ENCODE results near the gene CNTNAP2. TPM values are rescaled to one million over a fixed set of nuclear protein-coding genes. Genes with fewer than 3 reads are reported as not detected.
A peak's percentile ranks its signal among the peaks of the same experiment; 100 is the strongest.

The CNTNAP2 gene
- polyA plus RNA-seq, 4 donors, result 0.54 to 10.1 (median 2.6) TPM

GRCh38 chr7:147197006-147197405, 1080.4 kb downstream of the CNTNAP2 start:
- Histone ChIP-seq H3K9me3 (ENCODE audit: control insufficient read depth in 2 of 2, insufficient read depth in 1 of 2, low read depth in 1 of 2, low read length in 1 of 2) (no peaks in the 10 kb centered on the region), H3K4me1 (ENCODE audit: control insufficient read depth in 3 of 3, insufficient read depth in 2 of 3, low read depth in 1 of 3, low read length in 2 of 3) (no peaks in the 10 kb centered on the region), H3K4me3 (ENCODE audit: low read depth in 1 of 3, low read length in 3 of 3) (no peak overlapping the region), H3K36me3 (ENCODE audit: control insufficient read depth in 3 of 3, insufficient read depth in 2 of 3, low read depth in 1 of 3, low read length in 3 of 3) (no peaks in the 10 kb centered on the region), H3K27ac (ENCODE audit: low read depth in 1 of 3, low read length in 2 of 3) (no peak overlapping the region), H3K27me3 (ENCODE audit: control insufficient read depth in 3 of 3, insufficient read depth in 3 of 3, low read length in 3 of 3) (no peaks in the 10 kb centered on the region)
- WGBS, 3 donors, result 75 to 89% (median 82%) methylated on average over 7 of the region's 7 CpGs
- no peak for DNase-seq
- FAIRE-seq, result no peak

GRCh38 chr7:147199868-147200267, 1083.3 kb downstream of the CNTNAP2 start:
- DNase-seq, result no peak
- no peaks in the 10 kb centered on the region for H3K27me3 ChIP-seq (ENCODE audit: control insufficient read depth in 3 of 3, insufficient read depth in 3 of 3, low read length in 3 of 3)
- 62 to 77% (median 69%) methylated on average over 1 of the region's 1 CpG for WGBS, 3 donors
- H3K9me3 ChIP-seq (ENCODE audit: control insufficient read depth in 2 of 2, insufficient read depth in 1 of 2, low read depth in 1 of 2, low read length in 1 of 2), result no peaks in the 10 kb centered on the region
- H3K36me3 ChIP-seq (ENCODE audit: control insufficient read depth in 3 of 3, insufficient read depth in 2 of 3, low read depth in 1 of 3, low read length in 3 of 3), result no peaks in the 10 kb centered on the region
- H3K27ac ChIP-seq (ENCODE audit: low read depth in 1 of 3, low read length in 2 of 3), result no peak overlapping the region
- FAIRE-seq, result no peak
- no peak overlapping the region for H3K4me3 ChIP-seq (ENCODE audit: low read depth in 1 of 3, low read length in 3 of 3)
- H3K4me1 ChIP-seq (ENCODE audit: control insufficient read depth in 3 of 3, insufficient read depth in 2 of 3, low read depth in 1 of 3, low read length in 2 of 3), result no peaks in the 10 kb centered on the region

GRCh38 chr7:147207988-147208387, 1091.4 kb downstream of the CNTNAP2 start:
- H3K36me3 ChIP-seq (ENCODE audit: control insufficient read depth in 3 of 3, insufficient read depth in 2 of 3, low read depth in 1 of 3, low read length in 3 of 3), result no peaks in the 10 kb centered on the region
- H3K9me3 ChIP-seq (ENCODE audit: control insufficient read depth in 2 of 2, insufficient read depth in 1 of 2, low read depth in 1 of 2, low read length in 1 of 2), result no peaks in the 10 kb centered on the region
- no peak overlapping the region for H3K4me3 ChIP-seq (ENCODE audit: low read depth in 1 of 3, low read length in 3 of 3)
- no peaks in the 10 kb centered on the region for H3K4me1 ChIP-seq (ENCODE audit: control insufficient read depth in 3 of 3, insufficient read depth in 2 of 3, low read depth in 1 of 3, low read length in 2 of 3)
- FAIRE-seq (no peak), DNase-seq (no peak)
- H3K27ac ChIP-seq (ENCODE audit: low read depth in 1 of 3, low read length in 2 of 3), result no peak overlapping the region
- no peaks in the 10 kb centered on the region for H3K27me3 ChIP-seq (ENCODE audit: control insufficient read depth in 3 of 3, insufficient read depth in 3 of 3, low read length in 3 of 3)
- 75 to 86% (median 78%) methylated on average over 1 of the region's 1 CpG for WGBS, 3 donors

- no peaks in the 10 kb centered on the region for H3K4me1 ChIP-seq (ENCODE audit: control insufficient read depth in 3 of 3, insufficient read depth in 2 of 3, low read depth in 1 of 3, low read length in 2 of 3)
- H3K36me3 ChIP-seq (ENCODE audit: control insufficient read depth in 3 of 3, insufficient read depth in 2 of 3, low read depth in 1 of 3, low read length in 3 of 3), result no peaks in the 10 kb centered on the region
- no peak for DNase-seq
- no peaks in the 10 kb centered on the region for H3K9me3 ChIP-seq (ENCODE audit: control insufficient read depth in 2 of 2, insufficient read depth in 1 of 2, low read depth in 1 of 2, low read length in 1 of 2)
- H3K4me3 ChIP-seq (ENCODE audit: low read depth in 1 of 3, low read length in 3 of 3), result no peak overlapping the region
- H3K27ac ChIP-seq (ENCODE audit: low read depth in 1 of 3, low read length in 2 of 3), result no peak overlapping the region
- H3K27me3 ChIP-seq (ENCODE audit: control insufficient read depth in 3 of 3, insufficient read depth in 3 of 3, low read length in 3 of 3), result no peaks in the 10 kb centered on the region
- WGBS, 3 donors, result 60 to 76% (median 68%) methylated on average over 2 of the region's 2 CpGs
- FAIRE-seq, result no peak
These were observed 1114.7 kb downstream of the CNTNAP2 start for GRCh38 chr7:147231275-147231674.

- Histone ChIP-seq H3K4me1 (ENCODE audit: control insufficient read depth in 3 of 3, insufficient read depth in 2 of 3, low read depth in 1 of 3, low read length in 2 of 3) (no peaks in the 10 kb centered on the region), H3K27me3 (ENCODE audit: control insufficient read depth in 3 of 3, insufficient read depth in 3 of 3, low read length in 3 of 3) (no peaks in the 10 kb centered on the region), H3K27ac (ENCODE audit: low read depth in 1 of 3, low read length in 2 of 3) (no peak overlapping the region), H3K9me3 (ENCODE audit: control insufficient read depth in 2 of 2, insufficient read depth in 1 of 2, low read depth in 1 of 2, low read length in 1 of 2) (no peaks in the 10 kb centered on the region), H3K36me3 (ENCODE audit: control insufficient read depth in 3 of 3, insufficient read depth in 2 of 3, low read depth in 1 of 3, low read length in 3 of 3) (no peaks in the 10 kb centered on the region), H3K4me3 (ENCODE audit: low read depth in 1 of 3, low read length in 3 of 3) (no peak overlapping the region)
- FAIRE-seq (no peak), DNase-seq (no peak)
- 79 to 82% (median 81%) methylated on average over 5 of the region's 5 CpGs for WGBS, 3 donors
These were observed 1119.2 kb downstream of the CNTNAP2 start for GRCh38 chr7:147235645-147236382.

- no peaks in the 10 kb centered on the region for H3K36me3 ChIP-seq (ENCODE audit: control insufficient read depth in 3 of 3, insufficient read depth in 2 of 3, low read depth in 1 of 3, low read length in 3 of 3)
- DNase-seq, result no peak
- H3K9me3 ChIP-seq (ENCODE audit: control insufficient read depth in 2 of 2, insufficient read depth in 1 of 2, low read depth in 1 of 2, low read length in 1 of 2), result no peaks in the 10 kb centered on the region
- no peak overlapping the region for H3K4me3 ChIP-seq (ENCODE audit: low read depth in 1 of 3, low read length in 3 of 3)
- no peak overlapping the region for H3K27ac ChIP-seq (ENCODE audit: low read depth in 1 of 3, low read length in 2 of 3)
- no peaks in the 10 kb centered on the region for H3K27me3 ChIP-seq (ENCODE audit: control insufficient read depth in 3 of 3, insufficient read depth in 3 of 3, low read length in 3 of 3)
- H3K4me1 ChIP-seq (ENCODE audit: control insufficient read depth in 3 of 3, insufficient read depth in 2 of 3, low read depth in 1 of 3, low read length in 2 of 3), result no peaks in the 10 kb centered on the region
- WGBS, 3 donors, result 43 to 56% (median 44%) methylated on average over 5 of the region's 5 CpGs
- no peak for FAIRE-seq
These were observed 1123.9 kb downstream of the CNTNAP2 start for GRCh38 chr7:147240468-147240867.

- Histone ChIP-seq H3K27me3 (ENCODE audit: control insufficient read depth in 3 of 3, insufficient read depth in 3 of 3, low read length in 3 of 3) (no peaks in the 10 kb centered on the region), H3K9me3 (ENCODE audit: control insufficient read depth in 2 of 2, insufficient read depth in 1 of 2, low read depth in 1 of 2, low read length in 1 of 2) (no peaks in the 10 kb centered on the region), H3K27ac (ENCODE audit: low read depth in 1 of 3, low read length in 2 of 3) (no peak overlapping the region), H3K4me3 (ENCODE audit: low read depth in 1 of 3, low read length in 3 of 3) (no peak overlapping the region), H3K4me1 (ENCODE audit: control insufficient read depth in 3 of 3, insufficient read depth in 2 of 3, low read depth in 1 of 3, low read length in 2 of 3) (no peaks in the 10 kb centered on the region), H3K36me3 (ENCODE audit: control insufficient read depth in 3 of 3, insufficient read depth in 2 of 3, low read depth in 1 of 3, low read length in 3 of 3) (no peaks in the 10 kb centered on the region)
- FAIRE-seq, result no peak
- DNase-seq, result peak; percentile 30 to 31
- 21 to 42% (median 29%) methylated on average over 8 of the region's 8 CpGs for WGBS, 3 donors
These were observed 1128.7 kb downstream of the CNTNAP2 start for GRCh38 chr7:147245274-147245673.

GRCh38 chr7:147249956-147250355, 1133.4 kb downstream of the CNTNAP2 start:
- FAIRE-seq, result no peak
- Histone ChIP-seq H3K27ac (ENCODE audit: low read depth in 1 of 3, low read length in 2 of 3) (no peak overlapping the region), H3K9me3 (ENCODE audit: control insufficient read depth in 2 of 2, insufficient read depth in 1 of 2, low read depth in 1 of 2, low read length in 1 of 2) (no peaks in the 10 kb centered on the region), H3K36me3 (ENCODE audit: control insufficient read depth in 3 of 3, insufficient read depth in 2 of 3, low read depth in 1 of 3, low read length in 3 of 3) (no peaks in the 10 kb centered on the region), H3K27me3 (ENCODE audit: control insufficient read depth in 3 of 3, insufficient read depth in 3 of 3, low read length in 3 of 3) (no peaks in the 10 kb centered on the region), H3K4me1 (ENCODE audit: control insufficient read depth in 3 of 3, insufficient read depth in 2 of 3, low read depth in 1 of 3, low read length in 2 of 3) (no peaks in the 10 kb centered on the region), H3K4me3 (ENCODE audit: low read depth in 1 of 3, low read length in 3 of 3) (no peak overlapping the region)
- 68 to 82% (median 80%) methylated on average over 2 of the region's 2 CpGs for WGBS, 3 donors
- no peak for DNase-seq

- Histone ChIP-seq H3K36me3 (ENCODE audit: control insufficient read depth in 3 of 3, insufficient read depth in 2 of 3, low read depth in 1 of 3, low read length in 3 of 3) (no peaks in the 10 kb centered on the region), H3K9me3 (ENCODE audit: control insufficient read depth in 2 of 2, insufficient read depth in 1 of 2, low read depth in 1 of 2, low read length in 1 of 2) (no peaks in the 10 kb centered on the region), H3K27me3 (ENCODE audit: control insufficient read depth in 3 of 3, insufficient read depth in 3 of 3, low read length in 3 of 3) (no peaks in the 10 kb centered on the region), H3K27ac (ENCODE audit: low read depth in 1 of 3, low read length in 2 of 3) (no peak overlapping the region), H3K4me1 (ENCODE audit: control insufficient read depth in 3 of 3, insufficient read depth in 2 of 3, low read depth in 1 of 3, low read length in 2 of 3) (no peaks in the 10 kb centered on the region), H3K4me3 (ENCODE audit: low read depth in 1 of 3, low read length in 3 of 3) (no peak overlapping the region)
- WGBS, 3 donors, result 65 to 72% (median 70%) methylated on average over 1 of the region's 1 CpG
- DNase-seq (no peak), FAIRE-seq (no peak)
These were observed 1135.2 kb downstream of the CNTNAP2 start for GRCh38 chr7:147251751-147252325.

Data from small intestine (tissue), 7 donors.